GM19397 (cell line): ENCODE measurements around the gene ALG10B.

ENCODE experiments used
- ATAC-seq: cut with Tn5 transposase; IDR thresholded peaks from one replicate; pipeline ENCODE4 v1.9.1; 2021; ENCODE audit warnings: mild to moderate bottlenecking, moderate library complexity; ENCODE audit not compliant: unreplicated experiment

ALG10B gene

DNA sequence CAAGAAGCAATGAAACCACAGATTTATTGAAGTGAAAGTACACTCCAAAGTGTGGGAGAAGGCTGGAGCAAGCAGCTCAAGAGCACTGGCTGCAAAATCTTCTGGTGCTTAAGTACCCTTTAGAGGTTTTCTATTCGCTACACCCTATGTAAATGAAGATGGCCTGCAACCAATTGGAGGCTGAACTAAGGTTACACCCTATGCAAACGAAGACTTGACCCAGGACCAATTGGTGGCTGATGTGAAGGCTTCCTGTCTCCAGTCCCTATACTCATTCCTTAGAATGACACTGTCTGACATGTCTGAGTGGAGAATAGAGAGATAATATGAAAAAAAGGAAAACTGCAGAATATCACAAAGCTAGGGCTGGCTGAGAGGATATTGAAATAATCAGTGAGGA lies 57.2 kb downstream of the ALG10B start:
- no peak for ATAC-seq

DNA sequence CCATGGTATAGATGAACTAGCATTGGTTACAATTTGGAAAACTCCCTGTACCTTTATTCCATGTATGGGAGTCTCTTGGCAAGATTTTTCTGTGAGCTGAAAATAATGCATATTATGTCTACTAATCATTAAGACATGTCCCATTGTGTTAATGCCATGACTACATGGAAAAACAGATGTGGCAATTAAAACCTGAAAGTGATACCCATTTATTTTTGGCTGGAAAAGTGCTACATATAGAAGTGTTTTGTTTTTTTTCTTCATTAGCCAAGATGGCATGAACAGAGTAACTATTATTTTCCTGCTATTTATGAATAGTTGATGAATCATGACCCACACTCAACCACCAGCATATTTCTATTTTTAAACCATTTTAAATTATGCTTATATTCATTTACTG lies 58.2 kb downstream of the ALG10B start:
- no peak for ATAC-seq
